ENCODE results near the gene DOK6.
"Not testable (repeated sequence)": the region's sequence is repeated elsewhere in the genome, so short reads cannot be mapped to it uniquely, and the experiment has no call there.

DOK6 gene

GRCh38 chr18:69631281-69631680, 230.6 kb downstream of the DOK6 start:
- DNase-seq, result peak; percentile 22

- no peak for DNase-seq
Measured at GRCh38 chr18:69635482-69635881, 234.8 kb downstream of the DOK6 start.

GRCh38 chr18:69636529-69637301, 236.0 kb downstream of the DOK6 start:
- DNase-seq, result peak; percentile 18

GRCh38 chr18:69638056-69638455, 237.4 kb downstream of the DOK6 start:
- DNase-seq, result no peak

- no peak for DNase-seq
Measured at GRCh38 chr18:69647702-69648101, 247.0 kb downstream of the DOK6 start.

- DNase-seq, result no peak
Measured at GRCh38 chr18:69648486-69648885, 247.8 kb downstream of the DOK6 start.

- no peak for DNase-seq
Measured at GRCh38 chr18:69649684-69650083, 249.0 kb downstream of the DOK6 start.

GRCh38 chr18:69651243-69651642, 250.6 kb downstream of the DOK6 start:
- DNase-seq, result no peak

- no peak for DNase-seq
Measured at GRCh38 chr18:69655816-69656215, 255.1 kb downstream of the DOK6 start.

GRCh38 chr18:69658103-69658502, 257.4 kb downstream of the DOK6 start:
- peak; percentile 34 for DNase-seq

GRCh38 chr18:69658685-69659084, 258.0 kb downstream of the DOK6 start:
- DNase-seq, result no peak

GRCh38 chr18:69659142-69659651, 258.5 kb downstream of the DOK6 start:
- DNase-seq, result no peak

- DNase-seq, result not testable (repeated sequence)
Measured at GRCh38 chr18:69662090-69662489, 261.4 kb downstream of the DOK6 start.

- DNase-seq, result peak; percentile 86
Measured at GRCh38 chr18:69664399-69664798, 263.7 kb downstream of the DOK6 start.

- DNase-seq, result no peak
Measured at GRCh38 chr18:69674292-69674877, 273.7 kb downstream of the DOK6 start.

- no peak for DNase-seq
Measured at GRCh38 chr18:69674966-69675365, 274.3 kb downstream of the DOK6 start.

- DNase-seq, result no peak
Measured at GRCh38 chr18:69677595-69677994, 276.9 kb downstream of the DOK6 start.

- no peak for DNase-seq
Measured at GRCh38 chr18:69680123-69680522, 279.4 kb downstream of the DOK6 start.

- no peak for DNase-seq
Measured at GRCh38 chr18:69683176-69683575, 282.5 kb downstream of the DOK6 start.

GRCh38 chr18:69684789-69685188, 284.1 kb downstream of the DOK6 start:
- DNase-seq, result no peak

GRCh38 chr18:69686861-69687260, 286.2 kb downstream of the DOK6 start:
- DNase-seq, result no peak

- no peak for DNase-seq
Measured at GRCh38 chr18:69689121-69689759, 288.6 kb downstream of the DOK6 start.

- DNase-seq, result peak; percentile 60
Measured at GRCh38 chr18:69691008-69691760, 290.5 kb downstream of the DOK6 start.

All from OCI-M1 (cell line).